GM08714 (cell line): ENCODE data around the gene DIAPH3.

Experiments
- H3K4me3 ChIP-seq: fragments of 200-500 bp; sonication (Bioruptor generic); 2 replicates; pipeline ENCODE4 v1.5.1; 2014; ENCODE audit warnings: mild to moderate bottlenecking, low read length, inconsistent platforms
- ZNF274 ChIP-seq: IDR thresholded peaks from 2 replicates; pipeline ENCODE4 v1.6.1; 2012; ENCODE audit warnings: mild to moderate bottlenecking, low read depth, low read length

DIAPH3 gene

GRCh38 chr13:59962343-59962742 lies 201.4 kb downstream of the DIAPH3 start:
- TF ChIP-seq ZNF274 = no peak
- H3K4me3 ChIP-seq = no peak overlapping the region

- no peak for TF ChIP-seq ZNF274
- H3K4me3 ChIP-seq = no peak overlapping the region
These were observed 203.0 kb downstream of the DIAPH3 start for GRCh38 chr13:59960683-59961082.

GRCh38 chr13:59957438-59957837 lies 206.3 kb downstream of the DIAPH3 start:
- H3K4me3 ChIP-seq = no peak overlapping the region
- TF ChIP-seq ZNF274 = no peak

GRCh38 chr13:59954601-59955000 lies 209.1 kb downstream of the DIAPH3 start:
- no peak overlapping the region for H3K4me3 ChIP-seq
- no peak for TF ChIP-seq ZNF274

GRCh38 chr13:59951011-59951410 lies 212.7 kb downstream of the DIAPH3 start:
- no peak overlapping the region for H3K4me3 ChIP-seq
- no peak for TF ChIP-seq ZNF274

- H3K4me3 ChIP-seq = no peak overlapping the region
- no peak for TF ChIP-seq ZNF274
These were observed 213.5 kb downstream of the DIAPH3 start for GRCh38 chr13:59950266-59950665.

- TF ChIP-seq ZNF274 = no peak
- H3K4me3 ChIP-seq = no peak overlapping the region
These were observed 215.0 kb downstream of the DIAPH3 start for GRCh38 chr13:59948686-59949085.

- no peak for TF ChIP-seq ZNF274
- H3K4me3 ChIP-seq = no peak overlapping the region
These were observed 216.8 kb downstream of the DIAPH3 start for GRCh38 chr13:59946944-59947343.

- no peak for TF ChIP-seq ZNF274
- no peak overlapping the region for H3K4me3 ChIP-seq
These were observed 232.1 kb downstream of the DIAPH3 start for GRCh38 chr13:59931621-59932020.

- H3K4me3 ChIP-seq = no peak overlapping the region
- TF ChIP-seq ZNF274 = no peak
These were observed 239.5 kb downstream of the DIAPH3 start for GRCh38 chr13:59924256-59924655.

GRCh38 chr13:59915252-59915651 lies 248.5 kb downstream of the DIAPH3 start:
- no peak overlapping the region for H3K4me3 ChIP-seq
- TF ChIP-seq ZNF274 = no peak

GRCh38 chr13:59914556-59914955 lies 249.2 kb downstream of the DIAPH3 start:
- TF ChIP-seq ZNF274 = no peak
- H3K4me3 ChIP-seq = no peak overlapping the region

GRCh38 chr13:59906413-59907049 lies 257.2 kb downstream of the DIAPH3 start:
- no peak overlapping the region for H3K4me3 ChIP-seq
- TF ChIP-seq ZNF274 = no peak

- H3K4me3 ChIP-seq = no peak overlapping the region
- TF ChIP-seq ZNF274 = no peak
These were observed 262.5 kb downstream of the DIAPH3 start for GRCh38 chr13:59901191-59901590.

GRCh38 chr13:59898066-59898465 lies 265.7 kb downstream of the DIAPH3 start:
- TF ChIP-seq ZNF274 = no peak
- no peak overlapping the region for H3K4me3 ChIP-seq

GRCh38 chr13:59893266-59893665 lies 270.5 kb downstream of the DIAPH3 start:
- no peak for TF ChIP-seq ZNF274

GRCh38 chr13:59891053-59891452 lies 272.7 kb downstream of the DIAPH3 start:
- no peak overlapping the region for H3K4me3 ChIP-seq
- TF ChIP-seq ZNF274 = no peak

More at GRCh38 chr13:59893266-59893665, 270.5 kb downstream of the DIAPH3 start:
- no peak overlapping the region for H3K4me3 ChIP-seq
